ENCODE measurements around the gene NOG. TPM values are rescaled to one million over a fixed set of nuclear protein-coding genes. Genes with fewer than 3 reads are reported as not detected.

The NOG gene
- total and polyA plus RNA-seq, 9 of the 15 experiments (the other 6 are each of a cell fraction or from before 2014, with no cell fraction given), result not detected

- TF ChIP-seq MGA (IDR thresholded peaks at IDR 0.05) (no peak), SETDB1 (IDR thresholded peaks at IDR 0.05; ENCODE audit: low read length) (no peak), FOSL1 (tag; conservative IDR thresholded peaks at IDR 0.05) (no peak), ZBTB17 (CRISPR knock-in tag; IDR thresholded peaks at IDR 0.05) (no peak), SRSF1 (IDR thresholded peaks at IDR 0.05; ENCODE audit: low read depth, low read length) (no peak)
Observed at GRCh38 chr17:56635641-56636040, 42.1 kb downstream of the NOG start (continued).

Measured in K562 (cell line).